HUES6 (cell line): ENCODE data around the gene LRRC23.
A peak's percentile ranks its signal among the peaks of the same experiment; 100 is the strongest.

Experiments
- H3K27ac ChIP-seq: 2 replicates; pipeline ENCODE4 v1.7.0; 2013; ENCODE audit warnings: low read depth, mild to moderate bottlenecking, low read length, inconsistent platforms
- H3K27me3 ChIP-seq: 2 replicates; pipeline ENCODE4 v1.6.1; 2013; ENCODE audit warnings: low read length; ENCODE audit not compliant: control insufficient read depth, insufficient read depth
- H3K36me3 ChIP-seq: 2 replicates; pipeline ENCODE4 v1.6.1; 2013; ENCODE audit warnings: low read length; ENCODE audit not compliant: control insufficient read depth, insufficient read depth
- H3K4me1 ChIP-seq: 2 replicates; pipeline ENCODE4 v1.6.1; 2013; ENCODE audit warnings: low read length; ENCODE audit not compliant: control insufficient read depth, insufficient read depth
- H3K4me3 ChIP-seq: 2 replicates; pipeline ENCODE4 v1.5.1; 2013; ENCODE audit warnings: low read depth, low read length
- H3K9ac ChIP-seq: one replicate; pipeline ENCODE4 v1.6.1; 2013; ENCODE audit warnings: mild to moderate bottlenecking, low read length
- H3K9me3 ChIP-seq: 2 replicates; pipeline ENCODE4 v1.6.1; 2013; ENCODE audit warnings: low read depth, low read length; ENCODE audit not compliant: control insufficient read depth, insufficient read depth

LRRC23 gene

GRCh38 chr12:6929466-6930452 is 25.1 kb downstream of the LRRC23 start:
- Histone ChIP-seq H3K9me3 (no peaks in the 10 kb centered on the region), H3K27ac (no peak overlapping the region), H3K36me3 (peaks cover 21% of the 10 kb centered on the region), H3K9ac (peak overlapping the region; percentile 84), H3K4me1 (peaks cover 33% of the 10 kb centered on the region), H3K4me3 (peak overlapping the region; percentile 89), H3K27me3 (no peaks in the 10 kb centered on the region)

GRCh38 chr12:6932766-6933165 is 28.1 kb downstream of the LRRC23 start:
- peaks cover 21% of the 10 kb centered on the region for H3K4me1 ChIP-seq
- peaks cover 36% of the 10 kb centered on the region for H3K36me3 ChIP-seq
- no peaks in the 10 kb centered on the region for H3K27me3 ChIP-seq
- no peak overlapping the region for H3K27ac ChIP-seq
- H3K9me3 ChIP-seq = no peaks in the 10 kb centered on the region
- H3K9ac ChIP-seq = no peak overlapping the region
- no peak overlapping the region for H3K4me3 ChIP-seq

- Histone ChIP-seq H3K36me3 (peaks cover 39% of the 10 kb centered on the region), H3K4me1 (peaks cover 26% of the 10 kb centered on the region), H3K27ac (no peak overlapping the region)
These were observed 29.5 kb downstream of the LRRC23 start for GRCh38 chr12:6934110-6934509.

GRCh38 chr12:6935371-6936193 is 31.0 kb downstream of the LRRC23 start:
- peaks cover 13% of the 10 kb centered on the region for H3K4me1 ChIP-seq
- H3K27ac ChIP-seq = no peak overlapping the region
- H3K36me3 ChIP-seq = peaks cover 49% of the 10 kb centered on the region
- H3K9ac ChIP-seq = no peak overlapping the region
- no peak overlapping the region for H3K4me3 ChIP-seq
- no peaks in the 10 kb centered on the region for H3K27me3 ChIP-seq
- no peaks in the 10 kb centered on the region for H3K9me3 ChIP-seq

More at GRCh38 chr12:6934110-6934509, 29.5 kb downstream of the LRRC23 start:
- Histone ChIP-seq H3K27me3 (no peaks in the 10 kb centered on the region), H3K4me3 (no peak overlapping the region), H3K9me3 (no peaks in the 10 kb centered on the region), H3K9ac (no peak overlapping the region)

- Histone ChIP-seq H3K27ac (no peak overlapping the region), H3K9me3 (no peaks in the 10 kb centered on the region), H3K9ac (peak overlapping the region; percentile 22), H3K4me1 (peaks cover 10% of the 10 kb centered on the region), H3K4me3 (no peak overlapping the region), H3K36me3 (peaks cover 55% of the 10 kb centered on the region), H3K27me3 (no peaks in the 10 kb centered on the region)
These were observed 31.6 kb downstream of the LRRC23 start for GRCh38 chr12:6936194-6936635.

GRCh38 chr12:6936636-6937480 is 32.2 kb downstream of the LRRC23 start:
- H3K9me3 ChIP-seq = no peaks in the 10 kb centered on the region
- H3K4me3 ChIP-seq = peak overlapping the region; percentile 71
- peak overlapping the region; percentile 91 for H3K27ac ChIP-seq
- H3K27me3 ChIP-seq = no peaks in the 10 kb centered on the region
- H3K36me3 ChIP-seq = peaks cover 62% of the 10 kb centered on the region
- H3K4me1 ChIP-seq = peaks cover 10% of the 10 kb centered on the region
- peak overlapping the region; percentile 99 for H3K9ac ChIP-seq

- Histone ChIP-seq H3K9me3 (no peaks in the 10 kb centered on the region), H3K4me1 (peaks cover 11% of the 10 kb centered on the region), H3K27ac (peak overlapping the region; percentile 91), H3K4me3 (peak overlapping the region; percentile 71), H3K27me3 (no peaks in the 10 kb centered on the region), H3K36me3 (peaks cover 57% of the 10 kb centered on the region), H3K9ac (peak overlapping the region; percentile 99)
These were observed 33.1 kb downstream of the LRRC23 start for GRCh38 chr12:6937481-6938352.

GRCh38 chr12:6938353-6939190 is 34.0 kb downstream of the LRRC23 start:
- peak overlapping the region; percentile 99 for H3K9ac ChIP-seq

GRCh38 chr12:6939191-6939540 is 34.5 kb downstream of the LRRC23 start:
- Histone ChIP-seq H3K36me3 (peaks cover 47% of the 10 kb centered on the region), H3K4me1 (peaks cover 17% of the 10 kb centered on the region), H3K9ac (no peak overlapping the region), H3K9me3 (no peaks in the 10 kb centered on the region), H3K27me3 (no peaks in the 10 kb centered on the region), H3K4me3 (no peak overlapping the region), H3K27ac (no peak overlapping the region)

More at GRCh38 chr12:6938353-6939190, 34.0 kb downstream of the LRRC23 start:
- H3K27ac ChIP-seq = peak overlapping the region; percentile 65
- H3K4me3 ChIP-seq = peak overlapping the region; percentile 71
- H3K36me3 ChIP-seq = peaks cover 53% of the 10 kb centered on the region
- H3K27me3 ChIP-seq = no peaks in the 10 kb centered on the region
- no peaks in the 10 kb centered on the region for H3K9me3 ChIP-seq
- H3K4me1 ChIP-seq = peaks cover 17% of the 10 kb centered on the region
